Activated CD4-positive, CD25-positive, alpha-beta regulatory T cell treated with anti-CD3 and anti-CD28 coated beads, Interleukin-2, amount 50 U/mL, for 16 hours (primary cell): ENCODE measurements around the gene SEPTIN8.

Experiments used
- DNase-seq: peaks from one replicate; pipeline ENCODE4 v3.0.0-alpha.2; 2020; ENCODE audit warnings: low read depth, low spot score

SEPTIN8 gene

GRCh38 chr5:132782101-132782500 lies 5.1 kb upstream of the SEPTIN8 start:
- DNase-seq = no peak

GRCh38 chr5:132781029-132781428 lies 4.0 kb upstream of the SEPTIN8 start:
- DNase-seq = no peak

- no peak for DNase-seq
Measured at GRCh38 chr5:132780577-132780976, 3.5 kb upstream of the SEPTIN8 start.

GRCh38 chr5:132779961-132780360 lies 2.9 kb upstream of the SEPTIN8 start:
- DNase-seq = no peak

- DNase-seq = no peak
Measured at GRCh38 chr5:132778856-132779255, 1.8 kb upstream of the SEPTIN8 start.

- DNase-seq = no peak
Measured at GRCh38 chr5:132778129-132778528, 1.1 kb upstream of the SEPTIN8 start.

GRCh38 chr5:132776938-132777208 lies 166 bp downstream of the SEPTIN8 start:
- DNase-seq = no peak

- no peak for DNase-seq
Measured at GRCh38 chr5:132776131-132776937, 705 bp downstream of the SEPTIN8 start.

GRCh38 chr5:132775476-132775961 lies 1.5 kb downstream of the SEPTIN8 start:
- no peak for DNase-seq

- no peak for DNase-seq
Measured at GRCh38 chr5:132774896-132775295, 2.1 kb downstream of the SEPTIN8 start.

- no peak for DNase-seq
Measured at GRCh38 chr5:132774406-132774805, 2.6 kb downstream of the SEPTIN8 start.

GRCh38 chr5:132773601-132774355 lies 3.3 kb downstream of the SEPTIN8 start:
- no peak for DNase-seq

GRCh38 chr5:132773114-132773513 lies 3.9 kb downstream of the SEPTIN8 start:
- DNase-seq = no peak

GRCh38 chr5:132772291-132773070 lies 4.6 kb downstream of the SEPTIN8 start:
- no peak for DNase-seq

- DNase-seq = no peak
Measured at GRCh38 chr5:132771503-132771998, 5.5 kb downstream of the SEPTIN8 start.

GRCh38 chr5:132770476-132771159 lies 6.4 kb downstream of the SEPTIN8 start:
- DNase-seq = no peak

GRCh38 chr5:132768485-132768868 lies 8.6 kb downstream of the SEPTIN8 start:
- DNase-seq = no peak

- no peak for DNase-seq
Measured at GRCh38 chr5:132767150-132767549, 9.9 kb downstream of the SEPTIN8 start.

GRCh38 chr5:132766806-132767055 lies 10.3 kb downstream of the SEPTIN8 start:
- no peak for DNase-seq

GRCh38 chr5:132766020-132766805 lies 10.8 kb downstream of the SEPTIN8 start:
- DNase-seq = no peak
